Measurements from ENCODE around the gene PDRG1.

Gene PDRG1

DNA sequence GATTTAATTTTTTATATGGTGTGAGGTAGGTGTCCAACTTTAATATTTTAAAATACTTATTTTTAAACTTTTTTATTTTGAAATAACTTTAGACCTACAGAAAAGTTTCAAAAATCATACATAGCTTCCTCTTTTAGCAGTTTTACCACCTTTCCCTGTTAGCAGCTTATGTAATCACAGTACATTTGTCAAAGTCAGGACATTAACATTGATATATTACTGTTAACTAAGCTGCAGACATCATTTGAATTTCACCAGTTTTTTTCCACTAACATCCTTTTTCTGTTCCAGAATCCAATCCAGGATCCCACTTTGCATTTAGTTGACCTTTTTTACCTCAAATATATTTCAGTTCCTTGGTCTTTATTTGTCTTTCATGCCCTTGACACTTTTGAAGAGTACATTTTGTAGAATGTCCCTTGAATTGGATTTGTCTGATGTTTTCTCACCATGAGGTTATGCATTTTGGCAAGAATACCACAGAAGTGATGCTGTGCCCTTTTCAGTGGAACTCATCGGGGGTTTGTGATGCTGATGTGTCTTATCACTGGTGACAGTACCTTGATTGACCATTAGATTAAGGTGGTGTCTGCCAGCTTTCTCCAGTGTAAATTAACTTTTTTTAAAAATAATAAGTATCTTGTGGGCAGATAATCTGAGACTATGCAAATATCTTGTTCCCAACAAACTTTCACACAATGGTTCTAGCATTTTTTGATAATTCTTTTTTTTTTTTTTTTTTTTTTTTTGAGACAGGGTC is 48.0 kb downstream of the PDRG1 start:
- DNase-seq, result no peak

GRCh38 chr20:31901615-31902014 is 50.2 kb downstream of the PDRG1 start:
- DNase-seq, result no peak

DNA sequence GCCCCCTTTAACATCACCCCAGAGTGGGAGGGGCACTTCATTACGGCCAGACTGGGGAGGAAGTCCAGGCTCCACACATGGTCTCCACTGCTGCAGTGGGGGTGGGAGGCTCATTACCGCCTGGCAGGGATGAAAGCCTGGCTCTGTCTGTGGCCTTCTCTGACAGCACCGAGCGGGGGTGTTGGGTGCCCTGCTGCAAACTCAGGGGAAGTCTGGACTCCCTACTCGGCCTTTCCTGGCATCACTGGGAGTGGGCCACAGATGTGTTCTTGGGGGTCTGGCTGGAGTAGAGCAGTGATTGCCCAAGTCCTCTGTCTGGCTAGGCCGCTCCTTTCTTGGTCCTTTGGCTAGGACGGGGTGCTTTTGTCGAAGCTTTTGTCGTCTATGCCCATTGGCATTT is 54.3 kb downstream of the PDRG1 start:
- DNase-seq, result no peak

DNA sequence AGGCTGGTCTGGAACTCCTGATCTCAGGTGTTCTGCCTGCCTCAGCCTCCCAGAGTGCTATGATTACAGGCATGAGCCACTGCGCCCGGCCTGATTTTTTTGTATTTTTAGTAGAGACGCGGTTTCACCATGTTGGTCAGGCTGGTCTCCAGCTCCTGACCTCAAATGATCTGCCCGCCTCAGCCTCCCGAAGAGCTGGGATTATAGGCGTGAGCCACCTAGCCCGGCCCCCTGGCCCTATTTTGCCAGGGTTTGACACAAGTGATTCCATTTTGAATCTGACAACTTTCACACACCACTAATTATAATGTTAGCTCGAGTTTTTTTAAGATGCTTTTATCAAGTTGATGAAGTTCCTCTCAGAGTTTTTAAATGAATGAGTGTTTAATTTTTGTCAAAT is 55.8 kb downstream of the PDRG1 start:
- no peak for DNase-seq

DNA sequence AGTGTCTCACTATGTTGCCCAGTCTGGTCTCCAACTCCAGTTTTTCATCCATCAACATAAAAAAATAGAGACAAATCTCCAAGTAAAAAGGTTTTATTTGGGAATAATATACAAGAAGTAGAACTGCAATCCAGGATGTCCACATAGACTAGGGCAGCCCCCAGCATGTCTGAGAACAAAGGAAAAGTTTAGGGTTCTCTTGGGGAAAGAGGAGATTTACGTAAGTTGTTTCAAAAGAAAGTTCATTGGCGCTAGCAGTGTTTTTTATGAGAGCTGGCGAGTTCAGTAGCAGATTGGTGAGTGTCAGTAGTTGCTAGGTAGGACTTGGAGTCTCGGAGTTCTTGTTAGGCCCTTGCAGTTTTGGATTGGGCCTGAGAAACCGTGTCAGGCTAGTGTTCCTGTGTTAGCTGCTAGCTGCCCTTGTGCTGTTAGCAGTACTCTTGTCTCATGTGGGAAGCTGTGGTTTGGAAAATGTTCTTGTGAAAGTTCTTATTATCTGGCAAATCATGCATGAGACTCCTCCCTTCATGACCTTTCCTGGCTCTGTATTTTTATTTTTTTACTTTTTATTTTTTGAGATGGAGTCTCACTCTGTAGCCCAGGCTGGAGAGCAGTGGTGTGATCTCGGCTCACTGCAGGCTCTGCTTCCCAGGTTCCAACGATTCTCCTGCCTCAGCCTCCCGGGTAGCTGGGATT is 56.7 kb downstream of the PDRG1 start:
- peak; percentile 56 for DNase-seq

Data from SIG-M5 (cell line).